Astrocyte of the cerebellum (primary cell): ENCODE results near the gene KCNH6.

ENCODE experiments used
- DNase-seq: peaks from one replicate; pipeline ENCODE4 v3.0.0-alpha.2; 2011; ENCODE audit warnings: low read depth
- H3K4me3 ChIP-seq: 2 replicates; pipeline ENCODE4 v1.5.1; 2011; ENCODE audit warnings: mild to moderate bottlenecking, low read depth, low read length, moderate library complexity
- CTCF ChIP-seq: IDR thresholded peaks from 2 replicates; pipeline ENCODE4 v1.5.1; 2012; ENCODE audit warnings: low read length, low read depth, moderate library complexity, mild to moderate bottlenecking; ENCODE audit errors: missing control alignments
- in situ Hi-C: cut with HindIII; loops from 2 replicates; pipeline ENCODE4 v1.10.0; 2017; ENCODE audit warnings: low sequenced_read_pairs

KCNH6 gene

GRCh38 chr17:63519972-63520882 is 2.9 kb upstream of the KCNH6 start:
- no peak for DNase-seq
- no peak for TF ChIP-seq CTCF
- no peak overlapping the region for H3K4me3 ChIP-seq
- in situ Hi-C loops: no loop called here

GRCh38 chr17:63524051-63524450 is 893 bp downstream of the KCNH6 start:
- in situ Hi-C loops: no loop called here
- no peak for TF ChIP-seq CTCF
- no peak for DNase-seq
- H3K4me3 ChIP-seq: no peak overlapping the region

GRCh38 chr17:63525190-63525946 is 2.2 kb downstream of the KCNH6 start:
- in situ Hi-C loops: no loop called here
- TF ChIP-seq CTCF: no peak
- H3K4me3 ChIP-seq: no peak overlapping the region
- no peak for DNase-seq

GRCh38 chr17:63526861-63527260 is 3.7 kb downstream of the KCNH6 start:
- TF ChIP-seq CTCF: no peak

GRCh38 chr17:63528183-63528582 is 5.0 kb downstream of the KCNH6 start:
- no peak overlapping the region for H3K4me3 ChIP-seq
- no peak for TF ChIP-seq CTCF
- DNase-seq: no peak
- in situ Hi-C loops: no loop called here

More at GRCh38 chr17:63526861-63527260, 3.7 kb downstream of the KCNH6 start:
- in situ Hi-C loops: no loop called here
- DNase-seq: no peak
- no peak overlapping the region for H3K4me3 ChIP-seq

- TF ChIP-seq CTCF: no peak
- no peak for DNase-seq
- in situ Hi-C loops: no loop called here
- no peak overlapping the region for H3K4me3 ChIP-seq
Observed at GRCh38 chr17:63529711-63530556, 6.8 kb downstream of the KCNH6 start.
